Activated CD4-positive, alpha-beta T cell treated with anti-CD3 and anti-CD28 coated beads, Interleukin-2, amount 50 U/mL, for 24 hours (primary cell): ENCODE measurements around the gene SHBG.
A peak's percentile ranks its signal among the peaks of the same experiment; 100 is the strongest.
"Not testable (repeated sequence)": the region's sequence is repeated elsewhere in the genome, so short reads cannot be mapped to it uniquely, and the experiment has no call there.

Experiments used
- DNase-seq, 2 donors: peaks; one replicate each; pipeline ENCODE4 v3.0.0-alpha.2; 2020; ENCODE audit warnings: low read depth in 1 of 2, low spot score in 1 of 2

Gene SHBG, protein sequence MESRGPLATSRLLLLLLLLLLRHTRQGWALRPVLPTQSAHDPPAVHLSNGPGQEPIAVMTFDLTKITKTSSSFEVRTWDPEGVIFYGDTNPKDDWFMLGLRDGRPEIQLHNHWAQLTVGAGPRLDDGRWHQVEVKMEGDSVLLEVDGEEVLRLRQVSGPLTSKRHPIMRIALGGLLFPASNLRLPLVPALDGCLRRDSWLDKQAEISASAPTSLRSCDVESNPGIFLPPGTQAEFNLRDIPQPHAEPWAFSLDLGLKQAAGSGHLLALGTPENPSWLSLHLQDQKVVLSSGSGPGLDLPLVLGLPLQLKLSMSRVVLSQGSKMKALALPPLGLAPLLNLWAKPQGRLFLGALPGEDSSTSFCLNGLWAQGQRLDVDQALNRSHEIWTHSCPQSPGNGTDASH

GRCh38 chr17:7629939-7630571 is at the start of gene SHBG:
Gene SHBG (plus strand): TSS chr17:7630135. CDS start chr17:7630173, 38 bp downstream.
- DNase-seq = no peak

DNA sequence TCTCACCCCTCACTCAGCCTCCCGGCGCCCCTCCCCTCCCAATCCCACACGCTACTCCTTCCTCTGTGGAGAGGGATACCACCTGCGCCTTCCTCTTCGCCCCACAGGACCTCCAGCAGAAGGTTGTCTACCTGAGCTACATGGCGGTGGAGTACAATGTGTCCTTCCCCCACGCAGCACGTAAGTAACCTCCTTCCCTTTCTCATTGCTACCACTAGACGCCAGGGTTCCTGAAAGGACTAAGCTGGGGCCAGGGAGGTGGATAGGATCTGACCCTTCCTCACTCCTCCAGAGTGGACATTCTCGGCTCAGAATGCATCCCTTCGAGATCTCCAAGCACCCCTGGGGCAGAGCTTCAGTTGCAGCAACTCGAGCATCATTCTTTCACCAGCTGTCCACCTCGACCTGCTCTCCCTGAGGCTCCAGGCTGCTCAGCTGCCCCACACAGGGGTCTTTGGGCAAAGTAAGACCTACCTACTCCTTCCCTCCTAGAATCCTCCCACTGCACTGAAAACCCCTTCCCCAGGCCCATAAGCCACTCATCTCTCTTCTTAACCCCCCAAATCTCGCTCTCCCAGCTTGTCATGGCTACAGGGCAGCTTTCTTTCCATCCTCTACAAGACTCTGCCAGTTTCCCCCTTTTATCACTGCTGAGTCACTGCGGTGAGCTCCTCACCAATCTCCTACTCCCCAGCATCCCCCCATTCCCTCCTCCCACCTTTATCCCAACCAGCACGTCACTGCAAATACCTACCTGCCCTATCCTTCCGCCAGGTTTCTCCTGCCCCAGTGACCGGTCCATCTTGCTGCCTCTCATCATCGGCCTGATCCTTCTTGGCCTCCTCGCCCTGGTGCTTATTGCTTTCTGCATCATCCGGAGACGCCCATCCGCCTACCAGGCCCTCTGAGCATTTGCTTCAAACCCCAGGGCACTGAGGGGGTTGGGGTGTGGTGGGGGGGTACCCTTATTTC is 49.0 kb upstream of the SHBG start:
- no peak for DNase-seq

- no peak for DNase-seq
These were observed 47.3 kb upstream of the SHBG start for GRCh38 chr17:7582396-7583252.

- DNase-seq = peak; percentile 87 to 91
These were observed 46.5 kb upstream of the SHBG start, which contains the start of gene MPDU1 for GRCh38 chr17:7583253-7584109. Gene MPDU1 (plus strand): TSS chr17:7583852. CDS start chr17:7583863, 11 bp downstream.

DNA sequence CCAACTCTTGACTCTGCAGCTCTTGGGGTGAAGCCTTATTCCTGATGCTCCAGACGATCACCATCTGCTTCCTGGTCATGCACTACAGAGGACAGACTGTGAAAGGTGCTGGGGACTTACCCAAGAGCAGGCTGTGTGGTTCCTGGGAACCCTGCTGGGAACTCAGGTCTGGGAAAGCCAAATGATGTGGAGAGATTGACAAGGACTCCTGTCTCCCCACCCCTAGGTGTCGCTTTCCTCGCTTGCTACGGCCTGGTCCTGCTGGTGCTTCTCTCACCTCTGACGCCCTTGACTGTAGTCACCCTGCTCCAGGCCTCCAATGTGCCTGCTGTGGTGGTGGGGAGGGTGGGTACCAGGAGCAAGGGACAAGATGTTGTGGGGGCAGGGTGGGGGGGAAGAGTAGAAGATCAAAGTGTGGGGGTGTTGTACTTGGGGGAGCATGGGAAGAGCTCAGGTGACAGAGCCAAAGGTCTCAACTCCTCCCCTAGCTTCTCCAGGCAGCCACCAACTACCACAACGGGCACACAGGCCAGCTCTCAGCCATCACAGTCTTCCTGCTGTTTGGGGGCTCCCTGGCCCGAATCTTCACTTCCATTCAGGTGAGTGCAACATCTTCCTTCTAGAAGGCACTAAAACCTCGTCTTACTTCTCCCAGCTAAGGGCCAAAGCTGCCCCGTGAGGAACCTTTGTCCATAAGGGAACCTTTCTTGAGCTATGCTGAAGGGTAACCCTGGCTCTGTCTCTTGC is 43.1 kb upstream of the SHBG start:
- no peak for DNase-seq

DNA sequence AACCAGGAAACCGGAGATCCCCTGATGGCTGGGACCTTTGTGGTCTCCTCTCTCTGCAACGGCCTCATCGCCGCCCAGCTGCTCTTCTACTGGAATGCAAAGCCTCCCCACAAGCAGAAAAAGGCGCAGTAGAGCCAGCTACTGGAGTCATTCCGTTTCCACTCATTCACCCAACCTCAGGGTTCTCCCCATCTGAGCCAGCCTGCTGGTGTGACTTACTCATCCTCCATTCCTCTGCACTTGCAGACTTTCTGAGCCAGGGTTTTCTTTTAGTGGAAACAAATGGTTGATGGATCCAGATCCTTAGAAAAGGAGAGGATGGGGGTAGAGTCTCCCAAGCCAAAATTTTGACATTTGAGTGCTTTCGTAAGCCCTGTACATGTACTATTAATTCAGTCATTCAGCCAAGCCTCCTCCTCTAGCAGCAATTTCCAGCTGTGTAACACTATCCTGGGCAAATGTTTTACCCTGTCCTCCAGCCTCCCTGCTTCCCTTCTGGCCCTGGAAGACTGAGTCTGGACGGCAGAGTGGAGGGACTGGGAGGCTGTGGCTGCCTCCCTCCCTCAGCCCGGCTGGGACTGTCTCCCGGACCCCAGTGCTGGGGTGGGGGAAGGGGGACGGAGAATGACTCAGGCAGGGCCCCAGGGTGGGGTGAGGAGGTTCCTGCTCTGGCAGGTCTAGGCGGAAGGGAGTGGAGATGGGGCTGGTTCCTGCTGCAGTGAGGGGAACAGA is 42.3 kb upstream of the SHBG start:
- DNase-seq = no peak

- no peak for DNase-seq
These were observed 41.3 kb upstream of the SHBG start for GRCh38 chr17:7588553-7589203.

GRCh38 chr17:7589204-7589868 is 40.6 kb upstream of the SHBG start:
- no peak for DNase-seq

GRCh38 chr17:7589891-7590691 is 39.8 kb upstream of the SHBG start, which contains the start of gene SOX15:
Gene SOX15 (minus strand): TSS chr17:7590094. CDS start chr17:7589676, 418 bp downstream.
- DNase-seq = no peak

- DNase-seq = no peak
These were observed 39.2 kb upstream of the SHBG start for GRCh38 chr17:7590743-7591142.

DNA sequence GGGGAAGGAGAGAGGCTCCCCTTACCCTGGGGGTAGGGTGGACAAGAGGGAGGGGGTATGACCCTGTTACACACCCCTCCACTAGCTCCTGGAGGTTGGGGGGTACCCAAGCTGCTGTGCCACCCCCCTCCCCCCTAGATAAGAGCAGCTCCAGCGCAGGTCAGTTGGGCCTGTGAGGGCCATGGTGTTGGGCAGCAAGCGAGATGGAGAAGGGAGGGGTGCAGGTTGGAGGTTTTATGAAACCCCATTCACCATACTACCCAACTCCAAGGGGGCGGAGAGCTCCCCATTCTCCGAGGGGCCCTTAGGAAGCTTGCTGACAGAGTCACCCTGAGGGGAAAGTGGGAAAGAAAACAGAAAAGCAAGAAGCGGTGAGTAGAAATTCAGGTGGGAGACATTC is 38.3 kb upstream of the SHBG start:
- no peak for DNase-seq

- no peak for DNase-seq
These were observed 37.4 kb upstream of the SHBG start for GRCh38 chr17:7592422-7593021.

- DNase-seq = no peak
These were observed 36.6 kb upstream of the SHBG start for GRCh38 chr17:7593296-7593695.

GRCh38 chr17:7597561-7597960 is 32.4 kb upstream of the SHBG start:
- not testable (repeated sequence) for DNase-seq

DNA sequence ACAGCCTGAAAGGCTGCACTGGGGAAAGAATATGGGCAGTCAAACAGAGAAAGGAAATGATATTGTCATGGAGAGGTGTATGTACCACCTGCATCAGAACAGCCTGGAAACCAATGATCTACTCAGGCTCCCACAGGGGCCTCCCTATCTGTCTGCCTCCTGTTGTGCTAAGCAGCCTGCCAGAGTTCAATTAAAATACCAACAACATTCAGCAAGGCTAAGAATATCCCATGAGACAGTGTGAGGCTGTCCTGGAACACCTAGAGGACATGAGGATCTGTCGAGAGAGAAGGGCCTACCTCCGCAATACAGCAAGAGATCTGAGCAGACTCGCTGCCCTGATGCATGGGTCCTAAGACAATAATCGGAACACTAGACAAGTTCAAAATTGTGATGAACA is 23.7 kb upstream of the SHBG start:
- DNase-seq = no peak

DNA sequence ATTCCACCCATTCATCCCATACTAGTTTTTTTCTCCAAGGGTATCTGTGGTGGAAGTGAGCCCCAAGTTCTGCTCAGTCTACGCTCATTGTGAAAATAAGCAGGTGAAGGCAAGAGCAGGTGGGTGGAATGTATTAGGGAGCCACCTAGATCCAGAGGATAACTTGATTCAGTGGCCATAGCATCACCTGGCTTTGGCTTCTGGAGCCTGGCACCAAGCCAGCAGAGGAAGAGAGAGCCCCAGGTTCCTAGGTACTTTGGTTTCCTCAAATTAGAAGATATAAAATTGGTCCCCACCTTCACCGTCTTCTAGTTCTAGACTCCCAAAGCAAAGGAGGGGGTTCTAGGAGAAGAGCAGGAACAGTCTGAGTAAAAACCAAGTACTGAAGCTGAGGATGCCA is 19.3 kb upstream of the SHBG start:
- no peak for DNase-seq
